CD4-positive, alpha-beta T cell (primary cell): ENCODE results near the gene SLC34A1. TPM values are rescaled to one million over a fixed set of nuclear protein-coding genes. Genes with fewer than 3 reads are reported as not detected.
A peak's percentile ranks its signal among the peaks of the same experiment; 100 is the strongest.

Experiments used
- ATAC-seq: fragments of 200-7000 bp; cut with Tn5 transposase; one replicate; pipeline ENCODE4 v1.10.0; 2022; ENCODE audit warnings: mild to moderate bottlenecking; ENCODE audit not compliant: poor library complexity
- CTCF ChIA-PET: fragments of 350-600 bp; sonication (Branson Sonifier 250); formaldehyde crosslinking; loops from one replicate; lab custom pipeline; 2021; ENCODE audit warnings: antibody characterized with exemption, inconsistent platforms; lab: Charles Lee
- POLR2A ChIA-PET: fragments of 350-600 bp; sonication (Branson Sonifier 250); formaldehyde crosslinking; loops from one replicate; lab custom pipeline; 2021; ENCODE audit warnings: antibody characterized with exemption, inconsistent platforms; lab: Charles Lee
- DNase-seq, 14 experiments: peaks; one replicate each; pipeline ENCODE4 v3.0.0-alpha.2; 2013 to 2020; ENCODE audit warnings: mixed read lengths in 2 of 14
- H3K27ac ChIP-seq, 2 donors: one replicate each; pipeline versions ENCODE4 v1.5.1 to v1.7.0; 2013; ENCODE audit warnings: low read length in 2 of 2, low read depth in 1 of 2, mild to moderate bottlenecking in 1 of 2
- H3K27me3 ChIP-seq, 2 experiments: 1 replicate in 1 of 2; 2 replicates in 1 of 2; pipeline versions ENCODE4 v1.6.1 to v1.7.0; 2013; ENCODE audit warnings: low read length in 2 of 2, control low read depth in 1 of 2, mild to moderate bottlenecking in 1 of 2, moderate library complexity in 1 of 2; ENCODE audit not compliant: insufficient read depth in 2 of 2, control insufficient read depth in 1 of 2
- H3K36me3 ChIP-seq: one replicate; pipeline ENCODE4 v1.6.1; 2013; ENCODE audit warnings: low read length, control low read depth; ENCODE audit not compliant: insufficient read depth
- H3K4me1 ChIP-seq: one replicate; pipeline ENCODE4 v1.6.1; 2013; ENCODE audit warnings: low read length, control low read depth; ENCODE audit not compliant: insufficient read depth
- H3K4me3 ChIP-seq: one replicate; pipeline ENCODE4 v1.5.1; 2013; ENCODE audit warnings: mild to moderate bottlenecking, low read length, moderate library complexity
- H3K9me3 ChIP-seq, 2 experiments: 1 replicate in 1 of 2; 2 replicates in 1 of 2; pipeline versions ENCODE4 v1.6.1 to v1.7.0; 2013; ENCODE audit warnings: low read length in 2 of 2, mild to moderate bottlenecking in 2 of 2, control low read depth in 1 of 2, moderate library complexity in 1 of 2; ENCODE audit not compliant: control insufficient read depth in 1 of 2, insufficient read depth in 1 of 2
- H3K27ac Mint-ChIP-seq: one replicate; pipeline ENCODE4 v1.8.0; 2020; ENCODE audit warnings: mixed read lengths
- H3K27me3 Mint-ChIP-seq: one replicate; pipeline ENCODE4 v1.8.0; 2021; ENCODE audit warnings: mixed read lengths
- H3K36me3 Mint-ChIP-seq: one replicate; pipeline ENCODE4 v1.8.0; 2021; ENCODE audit warnings: low read depth, mixed read lengths
- H3K4me1 Mint-ChIP-seq: one replicate; pipeline ENCODE4 v1.8.0; 2021; ENCODE audit warnings: low read depth, mixed read lengths
- H3K4me3 Mint-ChIP-seq: one replicate; pipeline ENCODE4 v1.8.0; 2020; ENCODE audit warnings: mild to moderate bottlenecking, mixed read lengths
- H3K9me3 Mint-ChIP-seq: one replicate; pipeline ENCODE4 v1.8.0; 2020; ENCODE audit warnings: mixed read lengths
- intact Hi-C, 2 experiments: fragments of 100-400 bp; cut with DNase I in 1 of 2; cut with micrococcal nuclease in 1 of 2; formaldehyde crosslinking; loops; one replicate each; pipeline versions ENCODE4 v1.15.1 to v1.9.0; 2023 to 2025; cut with DNase I, micrococcal nuclease
- total RNA-seq, 174 experiments: library from RNA in 2 of 174; stranded (reverse) in 2 of 174; gene quantifications; one replicate each; pipeline ENCODE4 v1.2.3 and lab custom pipeline; 2021 to 2026
- TF ChIP-seq, protein P1 (sequence below): fragments of 200-600 bp; IDR thresholded peaks from one replicate; pipeline ENCODE4 v1.8.0; 2022; ENCODE audit warnings: antibody characterized with exemption, mild to moderate bottlenecking

Gene SLC34A1
- total RNA-seq, 2 experiments from 2014 or later = not detected

DNA sequence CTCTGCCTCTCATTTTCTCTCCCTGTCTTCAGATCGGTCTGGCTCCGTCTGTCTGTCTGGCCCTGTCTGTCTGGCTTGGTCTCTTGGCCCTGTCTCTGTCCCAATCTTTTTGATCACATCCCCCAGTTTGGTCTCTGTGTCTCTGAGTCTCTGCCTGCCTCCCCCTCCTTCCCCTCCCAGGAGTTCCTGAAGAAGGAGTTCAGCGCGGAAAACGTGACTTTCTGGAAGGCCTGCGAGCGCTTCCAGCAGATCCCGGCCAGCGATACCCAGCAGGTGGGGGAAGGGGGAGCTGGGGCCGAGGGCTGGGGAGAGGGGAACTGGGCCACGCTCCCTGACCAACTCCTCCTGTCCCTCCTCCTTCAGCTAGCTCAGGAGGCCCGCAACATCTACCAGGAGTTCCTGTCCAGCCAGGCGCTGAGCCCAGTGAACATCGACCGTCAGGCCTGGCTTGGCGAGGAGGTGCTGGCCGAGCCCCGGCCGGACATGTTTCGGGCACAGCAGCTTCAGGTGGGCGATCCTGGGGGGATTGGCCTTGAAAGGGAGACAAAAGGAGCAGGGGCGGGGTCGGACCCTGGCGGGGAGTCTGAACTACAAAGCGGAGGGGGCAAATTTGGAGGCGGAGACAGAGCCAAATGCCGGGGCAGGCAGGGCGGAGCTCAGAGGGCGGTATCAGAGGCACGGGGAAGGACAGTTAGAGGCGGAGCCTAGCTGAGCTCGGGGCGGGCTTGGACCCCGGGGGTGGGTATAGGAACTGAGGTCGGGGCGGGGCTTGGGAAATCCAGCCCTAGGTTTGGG, 17.5 kb upstream of the SLC34A1 start:
- ATAC-seq (no peak), DNase-seq (peak in 1 of 14 experiments; percentile 44)
- Histone ChIP-seq H3K27ac (no peak overlapping the region), H3K9me3 (no peaks in the 10 kb centered on the region), H3K4me3 (no peak overlapping the region), H3K36me3 (peaks cover 68% of the 10 kb centered on the region), H3K4me1 (peaks cover 82% of the 10 kb centered on the region), H3K27me3 (no peaks in the 10 kb centered on the region)
- H3K4me1 Mint-ChIP-seq = peaks cover 59% of the 10 kb centered on the region
- no peaks in the 10 kb centered on the region for H3K9me3 Mint-ChIP-seq
- TF ChIP-seq, protein P1, sequence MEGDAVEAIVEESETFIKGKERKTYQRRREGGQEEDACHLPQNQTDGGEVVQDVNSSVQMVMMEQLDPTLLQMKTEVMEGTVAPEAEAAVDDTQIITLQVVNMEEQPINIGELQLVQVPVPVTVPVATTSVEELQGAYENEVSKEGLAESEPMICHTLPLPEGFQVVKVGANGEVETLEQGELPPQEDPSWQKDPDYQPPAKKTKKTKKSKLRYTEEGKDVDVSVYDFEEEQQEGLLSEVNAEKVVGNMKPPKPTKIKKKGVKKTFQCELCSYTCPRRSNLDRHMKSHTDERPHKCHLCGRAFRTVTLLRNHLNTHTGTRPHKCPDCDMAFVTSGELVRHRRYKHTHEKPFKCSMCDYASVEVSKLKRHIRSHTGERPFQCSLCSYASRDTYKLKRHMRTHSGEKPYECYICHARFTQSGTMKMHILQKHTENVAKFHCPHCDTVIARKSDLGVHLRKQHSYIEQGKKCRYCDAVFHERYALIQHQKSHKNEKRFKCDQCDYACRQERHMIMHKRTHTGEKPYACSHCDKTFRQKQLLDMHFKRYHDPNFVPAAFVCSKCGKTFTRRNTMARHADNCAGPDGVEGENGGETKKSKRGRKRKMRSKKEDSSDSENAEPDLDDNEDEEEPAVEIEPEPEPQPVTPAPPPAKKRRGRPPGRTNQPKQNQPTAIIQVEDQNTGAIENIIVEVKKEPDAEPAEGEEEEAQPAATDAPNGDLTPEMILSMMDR = no peak
- POLR2A ChIA-PET = interaction anchor here (0.7 to 0.9 kb wide), 2 partner anchors 8 to 59 kb away, joined by 3 read pairs; no protein-coding TSS in a partner anchor
- CTCF ChIA-PET = no interaction called here
- no peak overlapping the region for H3K27ac Mint-ChIP-seq
- H3K4me3 Mint-ChIP-seq = no peak overlapping the region
- H3K27me3 Mint-ChIP-seq = no peaks in the 10 kb centered on the region
- intact Hi-C loops = no loop called here
- H3K36me3 Mint-ChIP-seq = peaks cover 71% of the 10 kb centered on the region

DNA sequence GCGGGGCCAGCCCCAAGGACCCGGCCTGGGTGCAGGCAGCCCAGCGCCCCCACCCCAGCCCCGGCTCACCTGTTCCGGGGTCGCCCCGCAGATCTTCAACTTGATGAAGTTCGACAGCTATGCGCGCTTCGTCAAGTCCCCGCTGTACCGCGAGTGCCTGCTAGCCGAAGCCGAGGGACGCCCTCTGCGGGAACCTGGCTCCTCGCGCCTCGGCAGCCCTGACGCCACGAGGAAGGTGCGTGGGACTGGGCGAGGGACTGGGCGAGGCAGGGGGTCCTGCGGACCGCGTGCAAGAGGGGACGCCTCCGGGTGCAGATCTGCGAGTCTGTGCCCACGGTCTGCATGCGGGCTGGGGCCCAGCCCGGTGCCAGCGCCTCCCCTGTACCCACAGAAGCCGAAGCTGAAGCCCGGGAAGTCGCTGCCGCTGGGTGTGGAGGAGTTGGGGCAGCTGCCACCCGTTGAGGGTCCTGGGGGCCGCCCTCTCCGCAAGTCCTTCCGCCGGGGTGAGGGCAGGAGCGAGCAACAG, 16.8 kb upstream of the SLC34A1 start:
- Mint-ChIP-seq H3K27me3 (no peaks in the 10 kb centered on the region), H3K9me3 (no peaks in the 10 kb centered on the region), H3K4me1 (peaks cover 59% of the 10 kb centered on the region), H3K27ac (no peak overlapping the region), H3K4me3 (no peak overlapping the region), H3K36me3 (peaks cover 71% of the 10 kb centered on the region)
- H3K27me3 ChIP-seq = no peaks in the 10 kb centered on the region
- ATAC-seq (no peak), DNase-seq (no peak)
- H3K36me3 ChIP-seq = peaks cover 73% of the 10 kb centered on the region
- TF ChIP-seq, protein P1 = no peak
- H3K27ac ChIP-seq = no peak overlapping the region
- intact Hi-C loops = no loop called here
- H3K9me3 ChIP-seq = no peaks in the 10 kb centered on the region
- H3K4me1 ChIP-seq = peaks cover 82% of the 10 kb centered on the region
- CTCF ChIA-PET = no interaction called here
- POLR2A ChIA-PET = interaction anchor here (0.9 kb wide), 1 partner anchor 59 kb away, joined by 3 read pairs; no protein-coding TSS in a partner anchor
- no peak overlapping the region for H3K4me3 ChIP-seq

DNA sequence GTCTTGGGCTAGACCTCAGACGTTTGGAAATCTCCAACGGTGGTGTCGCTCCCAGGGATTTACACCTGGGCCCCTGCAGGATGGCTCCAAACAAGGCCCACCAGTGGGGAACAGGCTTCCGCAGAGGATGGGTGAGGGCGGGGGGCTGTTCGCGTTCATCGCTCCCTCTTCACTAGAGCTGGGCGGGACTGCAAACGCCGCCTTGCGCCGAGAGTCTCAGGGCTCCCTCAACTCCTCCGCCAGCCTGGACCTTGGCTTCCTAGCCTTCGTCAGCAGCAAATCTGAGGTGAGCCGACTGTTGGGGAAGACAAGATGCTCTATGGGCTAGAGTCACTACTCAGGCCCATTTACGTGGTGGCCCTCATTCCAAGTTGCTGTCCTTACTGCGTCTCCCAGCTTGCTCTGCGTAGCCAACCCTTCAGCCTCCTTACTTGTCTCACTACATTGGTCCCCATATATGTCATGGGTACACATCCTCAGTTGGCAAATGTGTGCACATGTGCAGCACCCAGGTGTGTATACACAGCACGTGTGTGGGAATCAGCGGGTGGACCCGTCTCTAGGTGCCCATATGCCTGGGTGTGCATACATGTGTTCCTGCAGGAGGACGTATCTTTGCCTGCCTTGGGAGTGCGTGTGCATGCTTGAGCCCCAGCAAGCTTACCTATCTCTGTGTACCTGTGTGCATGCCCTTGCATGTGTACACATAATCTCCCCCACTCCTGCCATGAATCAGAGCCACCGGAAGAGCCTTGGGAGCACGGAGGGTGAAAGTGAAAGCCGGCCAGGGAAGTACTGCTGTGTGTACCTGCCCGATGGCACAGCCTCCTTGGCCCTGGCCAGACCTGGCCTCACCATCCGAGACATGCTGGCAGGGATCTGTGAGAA, 16.0 kb upstream of the SLC34A1 start:
- Mint-ChIP-seq H3K36me3 (peaks cover 71% of the 10 kb centered on the region), H3K4me1 (peaks cover 59% of the 10 kb centered on the region), H3K4me3 (peak overlapping the region; percentile 67), H3K9me3 (no peaks in the 10 kb centered on the region), H3K27ac (peak overlapping the region; percentile 76), H3K27me3 (no peaks in the 10 kb centered on the region)
- ChIA-PET CTCF (interaction anchor here (1.0 to 6.2 kb wide), 8 partner anchors 7 to 77 kb away, joined by 3 to 60 read pairs (median 6); partner anchors contain the start of genes LMAN2, MXD3 and RGS14), POLR2A (interaction anchor here (0.9 to 6.4 kb wide), 5 partner anchors 9 to 87 kb away, joined by 3 to 51 read pairs (median 3); partner anchors contain the start of genes RGS14 and SLC34A1)
- Histone ChIP-seq H3K36me3 (peaks cover 77% of the 10 kb centered on the region), H3K27me3 (no peaks in the 10 kb centered on the region), H3K9me3 (no peaks in the 10 kb centered on the region), H3K27ac (no peak overlapping the region), H3K4me3 (no peak overlapping the region), H3K4me1 (peaks cover 82% of the 10 kb centered on the region)
- no peak for ATAC-seq
- peak in 1 of 14 experiments; percentile 25 for DNase-seq
- intact Hi-C loops = no loop called here
- TF ChIP-seq, protein P1 = no peak
